GM23338 (cell line): Measurements from ENCODE around the gene NFKB2. TPM values are rescaled to one million over a fixed set of nuclear protein-coding genes. Genes with fewer than 3 reads are reported as not detected.

Experiments used
- ATAC-seq: fragments of 200-7000 bp; cut with Tn5 transposase; 3 replicates; pipeline ENCODE4 v1.9.1; 2020
- DNase-seq: peaks from one replicate; pipeline ENCODE4 v3.0.0-alpha.2; 2015; ENCODE audit warnings: low spot score
- H2AFZ ChIP-seq: fragments of 200-600 bp; sonication (generic); 2 replicates; pipeline ENCODE4 v1.8.0; 2016; ENCODE audit warnings: antibody characterized with exemption, mild to moderate bottlenecking, moderate library complexity
- H3F3A ChIP-seq: fragments of 200-600 bp; sonication (generic); replicated peaks from 2 replicates; pipeline ENCODE4 v1.8.0; 2017; ENCODE audit warnings: antibody characterized with exemption, mixed run types, low read depth
- H3K27ac ChIP-seq: fragments of 200-600 bp; sonication (generic); 2 replicates; pipeline ENCODE4 v1.6.1; 2016; ENCODE audit warnings: low read depth
- H3K27me3 ChIP-seq: fragments of 200-600 bp; sonication (generic); 2 replicates; pipeline ENCODE4 v1.8.0; 2016; ENCODE audit warnings: mild to moderate bottlenecking, mixed run types, moderate library complexity; ENCODE audit not compliant: insufficient read depth
- H3K36me3 ChIP-seq: fragments of 200-600 bp; sonication (generic); 2 replicates; pipeline ENCODE4 v1.8.0; 2016; ENCODE audit warnings: mild to moderate bottlenecking; ENCODE audit not compliant: insufficient read depth
- H3K4me1 ChIP-seq: fragments of 200-600 bp; sonication (generic); 2 replicates; pipeline ENCODE4 v1.8.0; 2016; ENCODE audit warnings: mild to moderate bottlenecking, moderate library complexity; ENCODE audit not compliant: insufficient read depth
- H3K4me2 ChIP-seq: fragments of 200-600 bp; sonication (generic); 2 replicates; pipeline ENCODE4 v1.7.1; 2017; ENCODE audit warnings: mixed run types
- H3K4me3 ChIP-seq: fragments of 200-600 bp; sonication (generic); 2 replicates; pipeline ENCODE4 v1.6.1; 2016; ENCODE audit warnings: mixed run types
- H3K79me2 ChIP-seq: fragments of 200-600 bp; sonication (generic); replicated peaks from 2 replicates; pipeline ENCODE4 v1.8.0; 2017; ENCODE audit warnings: mild to moderate bottlenecking; ENCODE audit not compliant: insufficient read depth
- H3K9me2 ChIP-seq: fragments of 200-600 bp; sonication (generic); 2 replicates; pipeline ENCODE4 v1.8.0; 2017; ENCODE audit not compliant: insufficient read depth
- H4K20me1 ChIP-seq: fragments of 200-600 bp; sonication (generic); replicated peaks from 2 replicates; pipeline ENCODE4 v1.8.0; 2017; ENCODE audit warnings: mild to moderate bottlenecking; ENCODE audit not compliant: insufficient read depth
- H3K27ac Mint-ChIP-seq: 2 replicates; pipeline ENCODE4 v1.8.0; 2020; ENCODE audit warnings: inconsistent platforms, mild to moderate bottlenecking, moderate library complexity, mixed read lengths
- H3K27me3 Mint-ChIP-seq: 3 replicates; pipeline ENCODE4 v1.8.0; 2022; ENCODE audit warnings: low read depth, mild to moderate bottlenecking, moderate library complexity, mixed read lengths, inconsistent platforms; ENCODE audit not compliant: insufficient read depth, poor library complexity
- H3K36me3 Mint-ChIP-seq: 3 replicates; pipeline ENCODE4 v1.8.0; 2021; ENCODE audit warnings: low read depth, mild to moderate bottlenecking, inconsistent platforms, moderate library complexity, mixed read lengths
- H3K4me1 Mint-ChIP-seq: 3 replicates; pipeline ENCODE4 v1.8.0; 2020; ENCODE audit warnings: mild to moderate bottlenecking, inconsistent platforms, mixed read lengths
- H3K4me3 Mint-ChIP-seq: 3 replicates; pipeline ENCODE4 v1.8.0; 2021; ENCODE audit warnings: moderate library complexity, mild to moderate bottlenecking, inconsistent platforms, mixed read lengths
- H3K9me3 Mint-ChIP-seq: 3 replicates; pipeline ENCODE4 v1.8.0; 2020; ENCODE audit warnings: moderate library complexity, mild to moderate bottlenecking, inconsistent platforms, mixed read lengths
- CREB1 ChIP-seq: fragments of 250-450 bp; sonication (Bioruptor Pico); IDR thresholded peaks from 2 replicates; pipeline ENCODE4 v1.5.0; 2020; ENCODE audit warnings: low read depth, mild to moderate bottlenecking, moderate library complexity
- CTCF ChIP-seq, 2 experiments: fragments of 200-600 bp in 1 of 2; sonication (generic) in 1 of 2; conservative IDR thresholded peaks; 2 replicates each; pipeline versions ENCODE4 v1.5.1 to v1.6.1; 2016 to 2017; ENCODE audit warnings: antibody characterized with exemption in 2 of 2, low read depth in 2 of 2, mild to moderate bottlenecking in 2 of 2, moderate library complexity in 1 of 2
- EZH2 ChIP-seq: fragments of 200-600 bp; sonication (generic); IDR thresholded peaks from one replicate; pipeline ENCODE4 v1.8.0; 2017; ENCODE audit warnings: antibody characterized with exemption, mild to moderate bottlenecking, low read depth; ENCODE audit not compliant: unreplicated experiment
- EZH2phosphoT487 ChIP-seq: fragments of 200-600 bp; sonication (generic); IDR thresholded peaks from one replicate; pipeline ENCODE4 v1.8.1; 2018; ENCODE audit warnings: antibody characterized with exemption; ENCODE audit not compliant: unreplicated experiment
- JUNB ChIP-seq: IDR thresholded peaks from one replicate; pipeline ENCODE4 v1.6.1; 2016; ENCODE audit warnings: antibody characterized with exemption; ENCODE audit not compliant: unreplicated experiment
- NANOG ChIP-seq: IDR thresholded peaks from 2 replicates; pipeline ENCODE4 v1.6.1; 2016; ENCODE audit warnings: antibody characterized with exemption, borderline replicate concordance
- POLR2AphosphoS5 ChIP-seq: IDR thresholded peaks from 2 replicates; pipeline ENCODE4 v1.6.1; 2016; ENCODE audit warnings: antibody characterized with exemption, low read depth
- ZNF114 ChIP-seq: fragments of 250-450 bp; sonication (Bioruptor Pico); IDR thresholded peaks from 2 replicates; pipeline ENCODE4 v1.5.0; 2020; ENCODE audit warnings: mild to moderate bottlenecking, moderate library complexity
- ZNF331 ChIP-seq: fragments of 250-450 bp; sonication (Bioruptor Pico); IDR thresholded peaks from 2 replicates; pipeline ENCODE4 v1.5.0; 2020; ENCODE audit warnings: low read depth, mild to moderate bottlenecking, moderate library complexity
- ZNF462 ChIP-seq: fragments of 250-450 bp; sonication (Bioruptor Pico); IDR thresholded peaks from 2 replicates; pipeline ENCODE4 v1.5.0; 2020; ENCODE audit warnings: mild to moderate bottlenecking, moderate library complexity
- polyA plus RNA-seq: library from polyadenylated mRNA; unstranded; fragments of >200 nt; fragmentation: Nextera tagmentation; extraction: Ambion mirVana; gene quantifications from 2 replicates; pipeline ENCODE4 v1.2.1, GENCODE V29; 2016
- total RNA-seq: library from RNA; depleted of rRNA; stranded (reverse); fragments of >200 nt; shearing (Covaris generic); gene quantifications from 2 replicates; pipeline ENCODE4 v1.2.3, GENCODE V29; 2014

The NFKB2 gene
- total and polyA plus RNA-seq, 2 experiments from 2014 or later: 6.8 to 29.4 TPM

GRCh38 chr10:102414749-102415148 is 19.2 kb downstream of the NFKB2 start (continued):
- TF ChIP-seq CTCF (conservative IDR thresholded peaks at IDR 0.05; ENCODE audit: low read depth in 2 of 2): no peak

GRCh38 chr10:102416283-102416682 is 20.8 kb downstream of the NFKB2 start:
- Mint-ChIP-seq H3K27me3 (peaks cover 44% of the 10 kb centered on the region), H3K4me1 (peaks cover 29% of the 10 kb centered on the region)

More at GRCh38 chr10:102416283-102416682, 20.8 kb downstream of the NFKB2 start:
- Histone ChIP-seq H4K20me1 (no peaks in the 10 kb centered on the region), H3K4me3 (no peak overlapping the region), H3K4me2 (no peak overlapping the region), H2AFZ (no peak overlapping the region), H3K79me2 (no peaks in the 10 kb centered on the region), H3F3A (peaks cover 19% of the 10 kb centered on the region), H3K9me2 (no peaks in the 10 kb centered on the region), H3K27me3 (peaks cover 12% of the 10 kb centered on the region), H3K27ac (no peak overlapping the region), H3K36me3 (no peaks in the 10 kb centered on the region), H3K4me1 (peaks cover 9% of the 10 kb centered on the region; the same call in 1 of the 2 replicates)
- Mint-ChIP-seq H3K27ac (no peak overlapping the region), H3K36me3 (no peaks in the 10 kb centered on the region; the same call in 2 of the 3 replicates), H3K4me3 (no peak overlapping the region; the same call in 2 of the 3 replicates), H3K9me3 (no peaks in the 10 kb centered on the region; the same call in 2 of the 3 replicates)
- TF ChIP-seq CTCF (conservative IDR thresholded peaks at IDR 0.05; ENCODE audit: low read depth in 2 of 2) (no peak), EZH2 (no peak), NANOG (no peak), ZNF462 (CRISPR knock-in tag) (no peak), JUNB (no peak), POLR2AphosphoS5 (no peak), ZNF114 (CRISPR knock-in tag) (no peak), CREB1 (CRISPR knock-in tag) (no peak), EZH2phosphoT487 (no peak), ZNF331 (CRISPR knock-in tag) (no peak)
- ATAC-seq (no peak), DNase-seq (no peak)
